Retina (tissue), 1 donor: ENCODE measurements around the gene RYR3.
A peak's percentile ranks its signal among the peaks of the same experiment; 100 is the strongest.

Experiments
- DNase-seq: peaks from one replicate; pipeline ENCODE4 v3.0.0-alpha.2; 2016

The RYR3 gene

GRCh38 chr15:33393546-33393945 lies 82.8 kb downstream of the RYR3 start:
- DNase-seq: no peak

GRCh38 chr15:33395321-33395720 lies 84.6 kb downstream of the RYR3 start:
- no peak for DNase-seq

DNA sequence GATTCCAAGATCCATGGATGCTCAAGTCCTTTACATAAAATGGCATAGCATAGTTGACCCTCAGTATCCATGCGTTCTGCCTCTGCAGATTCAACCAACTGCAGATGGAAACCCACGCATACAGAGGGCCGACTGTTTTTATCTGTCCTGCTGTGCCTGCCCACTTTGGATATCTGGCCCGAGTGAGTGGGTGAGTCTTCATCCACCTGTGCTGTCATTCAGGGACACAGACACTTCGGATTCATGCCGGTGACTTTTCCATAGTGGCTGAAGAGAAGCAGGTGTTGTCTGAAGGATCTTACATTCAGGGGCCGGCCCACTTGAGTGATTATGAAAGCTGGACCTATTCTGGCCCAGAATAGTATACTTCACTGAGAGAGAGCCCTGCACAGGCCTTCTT lies 85.1 kb downstream of the RYR3 start:
- no peak for DNase-seq

DNA sequence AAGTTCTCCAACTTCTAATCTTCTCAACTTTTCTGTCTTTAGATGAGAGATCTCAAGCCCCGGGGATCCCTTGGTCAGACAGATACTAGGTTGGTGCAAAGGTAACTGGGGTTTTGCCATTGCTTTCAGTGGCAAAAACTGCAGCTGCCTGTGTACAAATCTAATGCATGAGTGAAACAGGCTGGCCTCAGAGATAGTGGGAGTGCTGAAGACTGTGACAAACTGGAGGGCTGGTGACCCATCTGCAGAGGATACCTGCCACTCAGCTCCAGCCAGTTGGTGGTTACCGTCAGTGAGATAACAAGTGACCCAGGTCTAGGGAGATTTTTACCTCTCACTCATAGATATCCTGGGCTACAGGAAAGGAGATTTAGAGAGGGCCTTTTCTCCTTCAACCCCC lies 85.7 kb downstream of the RYR3 start:
- DNase-seq: no peak

DNA sequence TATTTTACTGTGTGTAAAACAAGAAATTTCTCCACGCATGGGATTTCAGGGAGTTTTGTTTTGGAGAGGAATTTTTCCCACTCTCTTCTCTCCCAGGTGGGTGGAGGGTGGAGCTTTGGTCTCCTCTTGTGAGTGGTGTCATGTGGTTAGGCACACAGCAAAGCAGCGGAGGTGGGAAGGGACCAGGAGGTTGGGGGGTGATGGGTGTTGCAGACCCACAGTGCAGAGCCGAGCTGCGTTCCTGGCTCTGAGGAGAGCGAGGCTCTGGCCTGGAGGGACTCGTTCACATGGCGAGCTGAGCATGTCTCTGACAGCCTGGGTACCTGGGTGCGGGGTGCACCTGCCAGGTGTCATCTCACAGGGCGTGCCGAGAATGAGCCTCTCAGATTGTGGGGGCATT lies 87.8 kb downstream of the RYR3 start:
- no peak for DNase-seq

DNA sequence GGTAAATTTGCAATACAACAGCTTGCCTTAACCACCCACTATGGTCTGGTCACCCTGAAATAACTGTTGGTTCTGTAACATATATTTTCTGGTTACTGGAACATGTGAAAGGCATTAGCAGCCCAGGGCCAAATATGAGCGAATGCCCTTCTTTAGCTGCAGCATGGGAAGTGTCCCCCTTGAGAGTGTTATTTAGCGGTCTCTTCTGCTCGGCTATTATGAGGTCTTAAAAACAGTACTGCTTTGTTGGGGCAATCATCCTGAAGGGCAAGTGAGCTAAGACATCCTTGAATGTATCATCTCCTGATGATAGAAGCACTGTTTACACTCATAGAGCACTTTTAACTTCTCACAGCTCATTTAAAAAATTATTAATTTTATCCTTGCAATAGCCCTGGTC lies 90.2 kb downstream of the RYR3 start:
- peak; percentile 3 for DNase-seq

GRCh38 chr15:33402600-33402999 lies 91.8 kb downstream of the RYR3 start:
- DNase-seq: no peak

DNA sequence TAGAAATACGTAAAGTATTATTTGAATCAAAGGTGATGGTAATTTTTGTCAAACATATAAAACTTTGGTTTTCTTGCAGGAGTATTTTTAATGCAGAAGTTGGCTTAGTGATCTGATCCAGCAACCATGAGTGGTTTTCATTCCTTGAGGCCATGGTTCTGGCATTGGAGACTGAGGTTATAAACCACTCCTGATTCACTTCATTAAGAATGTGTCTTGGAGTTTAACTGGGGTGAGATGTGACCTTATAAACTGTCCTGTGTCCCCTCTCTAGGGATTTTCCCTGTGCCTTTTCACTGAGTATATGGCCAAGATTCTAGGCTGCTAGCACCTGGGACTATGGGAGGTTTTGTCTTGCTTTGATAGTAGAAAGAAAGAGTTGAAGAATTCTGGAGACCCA lies 94.3 kb downstream of the RYR3 start:
- DNase-seq: no peak

- DNase-seq: no peak
These were observed 101.1 kb downstream of the RYR3 start for GRCh38 chr15:33411596-33412540.

- DNase-seq: no peak
These were observed 108.9 kb downstream of the RYR3 start for GRCh38 chr15:33419701-33420100.

GRCh38 chr15:33424025-33424424 lies 113.3 kb downstream of the RYR3 start:
- DNase-seq: no peak

DNA sequence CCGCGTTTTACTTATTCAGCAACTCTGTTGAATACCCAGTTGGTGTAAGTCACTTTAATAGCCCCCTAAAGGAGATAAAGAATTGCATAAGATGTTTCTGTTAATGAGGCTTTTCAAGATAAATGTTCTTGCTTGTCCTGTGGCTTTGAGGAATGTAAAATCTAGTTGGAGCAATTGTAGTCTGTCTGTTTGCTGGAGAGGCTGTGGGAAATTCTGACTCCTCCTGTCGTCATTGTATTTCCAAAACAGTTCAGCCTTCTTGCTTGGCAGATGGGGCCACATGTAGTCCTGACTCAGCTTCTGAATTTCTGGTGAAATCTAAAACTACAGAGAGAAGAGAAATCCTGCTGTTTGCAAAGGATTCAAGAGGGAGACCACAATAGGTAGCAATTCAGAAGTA lies 114.4 kb downstream of the RYR3 start:
- DNase-seq: no peak

GRCh38 chr15:33430577-33430976 lies 119.8 kb downstream of the RYR3 start:
- DNase-seq: no peak

DNA sequence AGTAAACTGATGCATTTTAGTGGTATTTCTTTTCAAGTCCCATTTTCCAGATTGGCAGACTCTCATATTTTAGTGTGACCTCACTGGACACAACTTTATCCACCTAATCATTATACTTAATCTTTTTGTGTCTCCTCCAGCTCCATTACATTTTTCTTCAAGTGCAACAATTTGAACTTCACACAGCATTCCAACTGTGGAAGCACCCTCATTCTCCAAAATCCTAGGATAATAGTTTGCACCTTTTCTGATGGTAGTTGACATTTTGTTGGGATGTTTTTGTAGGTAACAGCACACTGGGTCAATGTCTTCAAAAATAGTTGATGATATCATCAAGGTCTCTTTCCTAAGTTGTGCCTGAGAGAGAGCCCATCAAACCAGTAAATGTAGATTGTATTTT lies 123.1 kb downstream of the RYR3 start:
- no peak for DNase-seq

- no peak for DNase-seq
These were observed 127.6 kb downstream of the RYR3 start for GRCh38 chr15:33438396-33438795.

DNA sequence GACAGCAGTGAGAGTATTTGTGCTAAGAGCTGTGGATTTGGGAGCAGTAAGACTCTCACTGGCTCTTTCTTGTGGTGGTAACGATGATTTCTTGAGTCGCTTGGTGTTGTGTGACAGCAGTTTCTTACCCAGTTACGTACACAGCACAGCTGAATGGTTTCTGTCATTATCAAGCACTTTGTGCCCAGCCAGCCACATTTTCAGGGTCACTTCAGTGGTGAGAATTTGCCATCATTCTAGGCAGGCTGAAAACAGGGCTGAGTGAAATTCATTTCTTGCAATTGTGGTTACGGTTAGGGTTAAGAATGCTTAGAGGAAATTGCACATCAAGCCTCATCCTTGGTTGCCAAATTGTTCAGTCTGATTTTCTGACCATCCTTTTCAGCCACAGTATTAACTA lies 130.1 kb downstream of the RYR3 start:
- DNase-seq: peak; percentile 36

- no peak for DNase-seq
These were observed 131.7 kb downstream of the RYR3 start for GRCh38 chr15:33442449-33442848.

- no peak for DNase-seq
These were observed 132.9 kb downstream of the RYR3 start for GRCh38 chr15:33443708-33444107.

DNA sequence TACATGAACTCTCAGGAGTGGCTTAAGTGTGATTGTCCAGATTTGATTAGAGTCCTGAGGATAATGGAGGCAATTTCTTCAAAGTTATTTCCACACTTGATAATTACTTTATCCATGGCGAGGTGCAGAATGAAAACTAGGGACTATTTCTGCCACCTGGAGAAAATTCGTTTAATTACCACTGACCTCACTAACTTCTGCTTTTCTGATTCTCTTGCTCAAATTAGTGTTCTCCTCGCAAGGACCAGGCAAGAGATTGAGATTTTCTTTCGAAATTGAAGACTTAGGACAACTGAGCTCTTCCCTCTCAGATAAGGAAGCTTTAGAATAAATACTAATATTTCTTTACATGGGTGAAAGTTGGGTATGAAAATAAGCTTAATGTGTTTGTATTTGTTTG lies 135.2 kb downstream of the RYR3 start:
- no peak for DNase-seq

- DNase-seq: no peak
These were observed 137.4 kb downstream of the RYR3 start for GRCh38 chr15:33448151-33448550.

- no peak for DNase-seq
These were observed 138.3 kb downstream of the RYR3 start for GRCh38 chr15:33448961-33449606.

DNA sequence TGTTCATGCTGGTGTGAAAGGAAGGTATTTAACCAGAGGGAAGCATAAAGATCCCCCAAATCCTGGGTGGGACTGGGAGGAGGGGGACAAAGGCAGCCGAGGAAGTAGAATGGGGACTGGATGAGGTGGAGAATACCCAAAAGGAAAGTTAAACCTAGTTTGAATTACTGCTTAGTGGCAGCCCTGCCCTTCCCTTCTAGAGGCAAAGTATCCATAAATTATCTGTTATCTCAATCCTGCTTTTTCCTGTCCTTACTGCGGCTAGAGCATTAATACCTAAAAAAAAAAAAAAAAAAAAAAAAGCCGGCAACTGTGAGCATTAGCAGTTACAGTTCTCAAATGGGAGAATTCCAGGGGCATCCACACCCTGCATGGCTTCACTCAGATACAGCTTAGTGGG lies 139.0 kb downstream of the RYR3 start:
- DNase-seq: no peak

DNA sequence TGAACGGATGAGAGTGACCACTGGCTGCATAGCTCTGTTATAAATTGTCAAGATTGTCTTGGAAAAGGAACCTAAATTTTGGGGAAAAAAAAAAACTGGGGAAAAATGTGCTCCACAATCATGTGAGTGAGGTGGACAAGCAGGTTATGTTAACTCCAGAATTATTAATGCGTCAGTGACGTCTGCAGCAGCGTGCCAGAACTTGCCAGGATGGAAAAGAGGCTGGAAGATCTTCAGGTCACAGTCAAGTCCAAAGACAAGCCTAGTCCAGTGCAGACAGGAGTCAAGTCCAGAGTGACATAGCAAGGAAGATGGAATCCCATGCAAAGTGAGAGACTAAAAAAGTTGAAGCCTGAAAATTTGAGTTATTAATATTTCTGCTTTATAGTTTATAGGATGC lies 140.6 kb downstream of the RYR3 start:
- no peak for DNase-seq

DNA sequence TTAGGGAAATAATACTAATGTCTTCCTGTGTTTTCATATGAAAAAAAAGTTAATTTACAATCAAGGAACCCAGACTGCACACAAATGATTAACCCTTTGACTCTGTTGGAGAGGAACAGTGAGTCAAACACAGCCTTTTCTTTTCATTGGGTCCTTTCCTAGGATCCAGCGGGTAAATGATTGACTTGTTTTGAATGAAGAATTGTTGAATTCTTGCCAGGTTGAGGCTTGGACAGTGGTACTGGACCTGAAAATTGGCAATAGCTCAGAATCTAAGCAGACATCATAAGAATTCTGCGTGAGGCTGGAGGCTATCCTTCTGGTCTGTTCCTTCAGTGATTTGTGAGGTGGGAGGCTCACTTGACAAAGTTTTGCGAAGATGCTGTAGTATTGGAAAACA lies 143.0 kb downstream of the RYR3 start:
- DNase-seq: no peak

DNA sequence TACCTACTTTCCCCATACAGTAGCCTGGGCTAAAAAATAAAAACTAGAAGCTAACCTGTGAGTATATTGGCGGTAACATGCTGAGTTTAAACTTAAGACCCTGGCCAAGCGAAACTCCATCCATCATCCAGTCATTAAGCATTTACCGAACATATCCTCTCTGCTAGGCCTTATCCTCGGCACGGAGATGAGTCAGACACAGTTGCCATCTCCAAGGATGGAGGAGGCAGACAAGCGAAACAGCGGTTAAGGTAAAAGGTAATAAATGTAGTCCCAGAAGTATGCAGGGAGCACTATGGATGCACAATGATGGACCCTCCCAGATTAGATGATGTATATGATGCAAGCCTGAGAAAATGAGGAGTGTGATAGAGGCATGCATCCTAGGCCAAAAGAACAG lies 143.6 kb downstream of the RYR3 start:
- no peak for DNase-seq
